Glomerular visceral epithelial cell (primary cell): Measurements from ENCODE around the gene RNASEL.

Source experiments
- DNase-seq: peaks from one replicate; pipeline ENCODE4 v3.0.0-alpha.2; 2016; ENCODE audit errors: extremely low spot score

Gene RNASEL

DNA sequence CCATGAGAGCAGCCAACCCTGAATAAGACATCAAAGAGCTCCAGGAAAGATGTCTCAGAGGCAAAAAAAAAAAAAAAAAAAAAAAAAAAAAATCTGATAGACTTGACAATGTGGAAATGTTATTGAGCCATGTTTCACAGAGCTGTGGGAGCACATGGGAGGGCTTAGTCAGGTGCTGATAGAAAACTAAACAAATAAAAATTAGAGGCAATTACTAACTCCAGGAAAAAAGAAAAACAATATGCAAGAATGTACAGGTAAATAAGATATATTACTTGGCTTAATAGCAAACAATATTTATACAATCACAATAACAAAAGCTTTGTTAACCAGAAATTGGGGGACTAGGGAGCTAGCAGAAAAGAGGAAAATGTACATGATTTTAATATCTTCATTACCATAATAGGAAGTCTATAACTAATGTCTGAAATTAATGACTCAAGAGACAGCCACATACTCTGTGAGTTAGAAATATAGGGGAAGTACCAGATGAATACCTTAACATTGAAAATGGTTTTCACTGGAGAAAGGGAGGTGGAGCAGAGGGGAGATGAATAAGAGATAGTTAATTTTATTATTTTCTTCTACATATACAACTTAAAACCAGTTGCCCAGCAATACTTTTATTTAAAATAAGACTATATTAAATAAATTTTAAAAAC, 32.0 kb upstream of the RNASEL start:
- no peak for DNase-seq

DNA sequence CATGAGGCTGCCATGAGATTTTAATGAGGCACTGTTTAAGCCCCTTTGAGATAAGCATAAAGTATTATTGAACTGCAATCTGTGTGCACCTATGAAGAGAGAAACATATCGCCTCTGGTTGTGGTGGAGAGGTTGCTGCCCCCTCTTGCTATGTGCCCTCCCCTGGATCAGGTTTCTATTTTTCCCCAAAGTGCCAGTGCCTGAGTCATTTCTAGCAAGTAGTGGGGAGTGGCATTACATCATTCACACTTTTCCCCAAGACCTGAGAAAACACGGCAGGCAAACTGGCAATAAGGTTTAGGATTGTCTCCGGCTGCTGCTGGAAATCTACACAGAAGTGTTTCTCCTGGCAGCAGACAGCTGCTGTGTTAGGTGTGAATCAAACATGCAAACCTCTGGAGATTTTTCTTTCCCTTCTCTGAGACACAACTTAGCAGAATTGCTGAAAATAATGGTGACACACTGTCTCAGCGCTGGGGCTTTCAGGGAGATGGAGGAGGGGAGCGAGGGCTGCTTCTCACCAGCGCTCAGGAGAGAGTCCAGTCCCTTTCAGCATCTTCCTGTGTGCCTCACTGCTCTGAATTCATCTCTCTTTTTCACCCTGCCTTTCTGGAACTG, 28.8 kb upstream of the RNASEL start:
- peak; percentile 48 for DNase-seq

DNA sequence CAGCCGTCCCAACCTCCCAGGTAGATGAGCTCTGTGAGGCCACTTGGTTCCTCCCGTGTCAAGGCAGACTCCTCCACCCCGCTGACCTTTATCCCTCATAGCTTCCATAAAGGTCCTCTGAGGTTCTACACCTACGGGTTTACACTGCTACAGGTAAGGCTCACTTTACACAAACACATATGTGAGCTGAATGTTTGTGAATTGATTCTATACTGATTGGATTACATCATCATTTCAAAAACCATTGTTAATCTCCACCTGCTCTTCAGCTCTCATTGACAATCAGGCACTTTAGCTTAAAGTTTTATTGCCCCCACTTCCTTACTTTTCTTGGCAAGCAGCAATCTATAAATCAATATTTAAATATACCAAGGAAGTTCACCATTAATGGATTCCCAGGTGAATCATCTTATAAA, 28.0 kb upstream of the RNASEL start:
- no peak for DNase-seq

DNA sequence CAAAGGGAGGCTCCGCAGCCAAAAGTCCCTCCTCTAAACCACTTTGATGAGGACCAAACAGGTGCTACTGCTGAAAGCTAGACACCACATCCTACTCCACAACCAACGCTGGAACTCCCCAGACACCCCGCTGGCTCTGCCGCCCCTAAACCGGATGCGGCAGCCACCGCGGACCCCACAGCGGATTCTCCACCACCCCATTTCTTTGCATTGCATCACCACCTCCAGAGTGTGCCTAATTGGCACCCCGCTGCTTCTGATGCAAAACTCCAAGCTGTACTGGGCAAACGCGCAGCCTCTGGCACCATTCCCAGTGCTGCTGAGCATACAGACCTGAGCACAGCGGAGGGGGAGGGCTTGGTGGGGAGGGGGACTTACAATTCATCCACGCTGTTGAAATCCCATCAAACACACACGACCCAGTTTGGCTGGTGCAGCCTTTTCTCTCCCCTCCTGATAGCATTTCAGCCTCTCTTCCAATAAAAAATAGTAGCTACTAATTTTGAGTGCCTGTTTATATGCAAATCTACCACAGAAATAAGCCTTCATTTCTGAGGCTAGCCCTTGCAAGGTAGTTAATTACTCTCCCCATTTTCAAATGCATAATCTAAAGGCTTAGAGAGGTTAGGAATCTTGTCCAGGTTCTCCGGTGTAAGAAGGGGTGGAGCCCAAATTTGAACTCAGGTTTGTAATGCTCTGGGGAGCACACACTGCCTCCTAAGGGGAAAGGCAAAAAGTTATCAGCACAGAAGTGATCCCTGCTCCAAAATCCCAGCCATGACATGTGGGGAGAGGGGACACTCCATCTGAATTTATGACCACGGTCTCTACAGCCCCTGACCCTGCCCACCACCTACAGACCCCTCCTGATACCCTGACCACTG, 27.3 kb upstream of the RNASEL start:
- no peak for DNase-seq

DNA sequence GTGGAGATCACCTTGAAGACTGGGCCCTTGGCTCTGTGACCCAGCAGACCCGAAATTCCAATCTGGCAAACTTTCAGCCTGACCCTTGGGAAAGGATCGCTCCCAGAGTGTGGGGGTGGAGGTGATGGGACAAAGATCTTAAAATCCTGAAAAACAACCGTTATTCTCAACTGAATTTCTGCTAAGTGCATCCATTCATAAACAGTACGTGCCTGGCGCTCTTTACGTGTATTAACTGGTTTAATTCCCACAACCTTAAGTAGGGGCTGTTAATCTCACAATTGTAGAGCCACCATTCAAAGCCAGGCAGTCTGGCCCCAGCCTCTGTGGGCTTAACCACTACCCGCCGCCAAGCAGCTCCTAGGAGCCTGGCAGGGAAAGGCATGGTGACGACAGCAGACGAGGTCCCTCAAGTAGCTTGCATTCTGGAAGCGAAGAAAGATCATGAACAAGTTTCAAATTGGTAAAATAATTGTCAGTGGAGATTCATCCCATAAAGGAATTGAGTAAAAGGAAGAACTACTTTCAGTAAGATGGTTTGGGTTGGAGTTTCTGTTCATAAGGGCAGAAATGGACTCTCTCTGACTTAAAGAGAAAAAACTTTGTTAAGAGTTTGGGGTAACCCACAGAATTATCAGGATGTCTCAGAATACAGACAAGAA, 26.5 kb upstream of the RNASEL start:
- DNase-seq, result no peak

DNA sequence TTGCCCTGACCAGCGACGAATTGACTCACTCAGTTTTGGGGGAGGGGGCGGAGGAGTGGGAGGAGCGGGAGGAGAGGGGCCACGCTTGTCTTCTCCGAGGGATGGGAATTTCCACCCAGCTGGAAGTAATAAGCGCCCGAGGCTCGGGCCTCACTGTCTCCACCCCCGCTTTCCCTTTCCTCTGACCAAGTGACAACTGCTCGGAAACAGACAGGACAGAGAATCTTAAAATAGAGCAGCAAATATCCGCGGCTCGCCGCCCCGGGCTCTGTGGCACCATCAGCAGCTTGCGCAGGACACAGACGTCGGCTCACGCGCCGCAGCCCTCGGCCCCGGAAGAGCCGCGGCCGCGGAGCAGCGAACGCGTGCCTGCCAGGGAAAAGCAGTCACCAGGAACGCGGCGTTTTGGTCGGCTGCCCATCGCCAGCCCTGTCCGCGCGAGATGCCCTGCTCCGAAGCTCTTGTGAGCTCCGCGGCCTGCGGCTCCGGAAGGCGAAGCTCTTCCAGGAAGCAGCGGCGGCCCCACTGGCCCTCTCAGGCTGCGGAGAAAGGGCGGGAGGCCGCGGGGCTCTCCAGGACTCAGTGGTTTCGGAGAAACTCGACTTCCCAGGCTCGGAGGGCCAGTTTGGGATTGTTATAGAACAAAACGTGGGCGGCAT, 25.9 kb upstream of the RNASEL start:
- peak; percentile 78 for DNase-seq

DNA sequence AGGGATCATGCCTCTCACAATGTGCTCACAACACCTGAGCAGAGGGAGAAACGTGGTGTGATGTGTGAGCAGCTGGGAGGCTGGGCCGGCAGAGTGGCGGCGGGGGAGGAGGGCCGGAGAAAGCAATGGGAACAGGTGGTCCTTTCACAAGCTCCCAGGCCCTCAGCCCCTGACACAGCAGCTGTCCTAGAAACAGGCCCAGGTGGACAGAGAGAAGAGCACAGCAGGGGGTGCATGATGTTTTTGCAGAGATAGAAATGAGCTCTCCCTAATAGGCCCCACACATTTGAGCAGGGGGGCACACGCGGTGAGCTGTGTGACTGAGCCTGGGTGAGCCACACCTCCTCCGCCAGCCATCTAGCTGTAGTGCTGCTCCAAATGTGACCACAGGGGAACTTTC, 22.7 kb upstream of the RNASEL start:
- DNase-seq, result no peak

DNA sequence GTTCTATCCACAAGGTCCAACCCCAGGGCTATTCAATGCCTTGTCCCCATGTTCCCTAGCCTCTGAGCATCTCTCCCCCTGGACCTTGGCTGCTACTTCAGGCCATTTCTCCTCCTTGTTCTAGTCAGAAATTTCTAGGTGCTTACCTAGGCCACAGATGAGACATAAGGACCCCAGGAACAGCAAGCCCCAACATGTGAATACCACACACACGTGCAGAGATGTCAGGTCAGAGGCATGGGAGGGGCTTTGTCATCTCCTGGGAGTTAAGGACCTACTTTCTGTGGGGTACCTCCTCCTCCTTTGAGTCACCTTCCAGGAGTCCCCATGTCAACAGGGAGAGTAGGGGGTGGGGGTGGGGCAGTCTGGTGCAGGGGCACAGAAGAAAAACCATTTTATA, 22.3 kb upstream of the RNASEL start:
- DNase-seq, result no peak

DNA sequence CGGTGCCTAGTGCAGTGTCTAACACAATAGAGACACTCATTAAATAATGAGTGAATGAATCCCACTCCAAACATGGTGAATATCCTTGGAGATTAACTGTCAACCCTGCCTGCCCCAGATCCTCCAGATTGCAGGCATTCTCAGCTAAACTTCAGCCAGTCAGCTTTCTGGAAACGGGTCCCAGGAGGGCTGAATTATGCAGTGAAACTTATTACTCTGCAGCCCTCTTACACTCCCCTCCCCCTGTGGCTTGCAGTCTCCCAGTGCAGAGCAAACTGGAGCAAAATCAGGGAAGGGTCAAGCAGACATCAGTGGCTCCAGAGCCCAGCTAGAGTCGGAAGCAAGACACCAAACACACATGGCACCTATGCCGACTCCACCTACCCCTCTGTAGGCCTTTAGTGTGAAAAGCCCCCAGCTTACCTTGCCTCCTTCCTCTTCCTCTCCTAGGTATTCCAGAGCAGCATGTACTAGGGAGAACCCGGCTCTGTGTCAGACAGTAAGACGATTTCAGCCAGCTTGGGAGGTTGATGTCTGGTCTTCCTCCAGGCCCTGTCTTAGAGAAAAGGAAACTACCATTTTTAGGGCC, 21.6 kb upstream of the RNASEL start:
- no peak for DNase-seq

DNA sequence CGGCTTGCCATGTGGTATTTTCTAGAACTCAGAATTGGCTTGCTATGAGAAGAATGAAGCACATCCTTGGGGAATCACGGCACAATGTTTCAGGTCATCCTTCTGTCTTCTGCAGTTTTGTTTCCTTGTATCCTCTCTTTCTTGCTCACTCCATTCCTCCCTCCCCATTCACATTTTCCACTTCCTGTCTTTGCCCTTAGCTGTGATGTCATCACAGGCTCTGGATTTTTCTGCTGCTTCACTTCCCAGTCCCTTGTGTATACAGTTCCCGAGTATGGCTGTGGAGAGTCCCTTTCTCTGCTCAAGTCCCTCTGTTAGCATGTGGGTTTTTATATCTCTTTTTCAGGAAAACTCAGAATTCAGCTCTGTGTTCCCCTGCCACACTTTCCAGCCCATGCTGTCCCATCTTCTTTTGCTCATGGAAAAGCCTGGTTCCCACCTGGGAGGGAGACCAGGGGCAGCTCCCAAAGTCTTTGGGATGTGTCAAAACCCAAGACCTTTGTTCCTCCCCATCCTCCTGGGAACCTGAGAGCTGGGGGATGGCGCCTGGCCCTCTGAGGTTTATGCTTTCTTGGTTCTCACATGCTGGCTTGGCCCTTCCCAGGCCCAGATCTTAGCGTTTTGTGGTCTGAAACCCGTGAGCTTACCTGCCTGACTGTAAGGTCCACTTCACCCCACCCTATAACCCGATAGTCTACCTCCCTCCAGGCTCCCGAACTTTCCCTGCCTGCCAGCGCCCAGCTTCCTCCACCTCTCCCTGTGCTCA, 20.0 kb upstream of the RNASEL start:
- no peak for DNase-seq

DNA sequence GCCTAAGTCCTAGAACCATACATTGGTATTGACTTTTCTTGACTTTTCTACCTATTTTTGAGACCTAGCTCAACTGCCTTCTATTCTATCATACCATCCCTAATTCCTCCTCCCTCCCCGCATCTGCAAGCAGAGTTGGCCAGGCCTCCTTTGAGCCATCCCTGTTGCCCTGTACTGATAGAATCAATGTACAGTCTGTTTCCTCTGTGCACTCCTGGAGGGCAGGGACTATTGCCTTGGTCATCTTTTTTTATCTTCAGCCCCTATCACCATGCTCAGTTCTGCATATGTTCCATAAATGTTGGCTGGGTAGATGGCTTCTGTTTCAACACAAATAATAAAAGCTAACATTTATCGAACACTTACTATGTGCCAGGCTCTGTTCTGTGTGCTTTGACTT, 19.2 kb upstream of the RNASEL start:
- no peak for DNase-seq

DNA sequence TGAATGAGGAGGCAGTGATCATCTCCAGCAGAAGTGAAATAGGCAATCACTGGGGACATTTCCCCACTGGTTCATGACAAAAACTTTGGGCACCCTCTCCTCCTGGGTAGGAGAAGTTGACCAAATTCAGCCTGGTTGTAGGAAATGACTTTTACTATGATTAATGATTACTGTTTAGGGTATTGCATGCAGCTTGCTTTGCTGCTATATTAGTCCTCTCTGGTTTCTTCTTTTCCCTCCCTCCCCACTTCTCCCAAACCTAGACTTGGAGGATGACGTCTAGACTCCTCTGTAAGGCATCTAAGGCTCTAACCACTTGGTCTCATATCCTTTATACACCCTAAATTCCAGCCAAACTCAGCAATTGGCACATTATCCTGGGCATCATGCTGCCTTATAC, 18.5 kb upstream of the RNASEL start:
- no peak for DNase-seq

DNA sequence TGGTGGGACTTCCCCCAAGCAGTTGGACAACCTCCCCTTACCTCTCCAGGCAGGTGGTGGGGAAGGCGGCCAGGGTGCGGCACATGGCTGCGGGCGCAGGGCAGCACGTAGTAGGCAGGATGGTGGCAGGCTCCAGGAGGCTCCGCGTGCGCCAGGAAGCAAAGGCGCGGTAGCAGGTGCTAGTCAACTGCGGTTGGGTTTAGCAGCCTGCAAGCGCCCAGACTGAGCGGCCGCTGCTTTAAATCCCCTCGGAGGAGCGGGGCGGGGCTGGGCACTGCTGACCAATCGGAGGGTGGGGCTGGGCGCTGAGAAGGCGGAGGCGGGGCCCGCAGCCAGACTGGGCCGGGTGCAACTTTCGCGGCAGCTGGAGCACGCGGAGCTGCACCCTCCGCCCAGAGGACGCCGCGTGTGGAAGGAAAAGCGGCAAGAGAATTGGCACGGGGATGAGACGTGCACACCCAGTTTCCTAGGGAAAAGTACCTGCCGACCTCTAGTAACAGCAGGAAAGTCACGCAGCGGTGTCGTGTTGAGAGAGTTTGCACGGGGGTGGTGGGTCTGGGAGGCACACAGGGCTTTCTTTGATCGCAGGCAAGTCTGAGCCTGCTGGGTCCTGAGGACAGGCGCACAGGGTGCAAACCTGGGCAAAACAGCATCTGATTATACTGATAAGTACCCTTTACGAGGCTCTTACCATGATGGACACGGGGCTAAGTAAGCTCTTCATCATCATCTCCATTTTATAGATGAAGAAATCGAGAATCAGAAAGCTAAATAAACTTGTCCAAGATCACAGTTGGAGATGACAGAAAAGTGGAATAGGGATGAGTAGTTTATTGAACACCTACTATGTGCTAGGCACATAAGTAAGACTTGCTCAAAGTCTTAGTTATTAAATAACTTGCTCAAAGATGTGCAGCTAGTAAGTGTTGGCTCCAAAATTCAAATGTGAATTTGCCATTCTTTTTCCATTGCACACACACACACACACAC, 15.4 kb upstream of the RNASEL start, which contains the start of gene RGS16:
Gene RGS16, minus strand, starts transcription at position 215 of the 990 bp plus-strand sequence. Its CDS starts 130 bp downstream, at position 85.
- DNase-seq, result peak; percentile 47

DNA sequence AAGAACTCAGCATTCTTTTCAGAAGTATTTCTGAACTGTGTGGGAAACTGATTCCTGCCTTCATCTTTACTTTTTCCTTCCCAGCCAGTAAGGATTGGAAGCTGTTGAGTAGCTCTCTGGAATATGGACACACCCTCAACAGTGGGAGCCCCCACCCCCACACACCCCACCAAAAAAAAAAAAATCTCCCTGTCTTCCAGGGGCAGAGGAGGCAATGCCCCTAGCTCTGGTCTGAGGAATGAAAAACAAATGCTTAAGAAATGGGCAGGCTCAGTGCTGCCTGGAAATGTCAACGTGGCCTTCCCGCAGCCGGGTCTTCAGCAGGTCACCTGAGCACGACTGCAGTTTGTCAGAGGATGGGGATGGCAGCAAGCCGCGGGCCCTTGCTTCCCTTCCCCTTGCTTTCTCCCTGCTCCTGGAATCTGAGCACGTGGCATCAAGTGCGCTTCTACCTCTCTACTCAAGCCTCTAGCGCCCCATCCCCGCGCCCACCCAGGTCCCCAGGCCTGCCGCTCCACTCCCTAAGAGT, 14.7 kb upstream of the RNASEL start:
- DNase-seq, result no peak

DNA sequence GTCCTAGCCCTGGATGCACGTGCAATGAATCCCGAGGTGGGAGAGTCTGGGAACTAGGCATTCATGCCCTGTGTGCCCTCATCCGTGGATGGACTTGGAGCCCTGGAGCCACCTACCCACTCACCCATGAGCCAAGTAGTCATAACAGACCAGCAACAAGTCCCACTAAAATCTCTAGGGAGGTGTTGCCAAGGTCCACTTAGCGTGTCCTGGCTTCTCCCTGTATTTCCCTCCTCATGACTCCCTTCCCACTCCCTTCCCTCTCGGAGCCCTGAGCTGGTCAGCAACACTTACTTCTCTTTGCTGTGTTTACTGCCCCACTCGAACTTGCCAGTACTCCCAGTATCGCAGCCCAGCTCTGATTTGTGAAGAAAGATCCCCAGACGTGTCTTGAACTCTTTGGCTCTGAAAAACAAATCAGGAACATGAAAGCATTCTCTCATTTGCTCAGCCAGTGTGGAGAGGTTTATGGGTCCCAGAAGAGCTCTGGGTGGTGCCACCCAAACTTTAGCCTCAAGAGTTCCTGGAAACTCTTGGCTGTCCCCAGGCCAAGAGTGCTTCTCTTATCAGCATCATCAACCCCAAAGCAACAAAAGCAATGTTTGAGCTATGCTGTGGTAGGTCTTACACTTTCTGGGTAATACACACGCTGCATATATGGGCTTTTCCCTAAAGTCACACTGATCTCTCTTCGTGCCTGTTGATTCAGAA, 14.0 kb upstream of the RNASEL start:
- no peak for DNase-seq

DNA sequence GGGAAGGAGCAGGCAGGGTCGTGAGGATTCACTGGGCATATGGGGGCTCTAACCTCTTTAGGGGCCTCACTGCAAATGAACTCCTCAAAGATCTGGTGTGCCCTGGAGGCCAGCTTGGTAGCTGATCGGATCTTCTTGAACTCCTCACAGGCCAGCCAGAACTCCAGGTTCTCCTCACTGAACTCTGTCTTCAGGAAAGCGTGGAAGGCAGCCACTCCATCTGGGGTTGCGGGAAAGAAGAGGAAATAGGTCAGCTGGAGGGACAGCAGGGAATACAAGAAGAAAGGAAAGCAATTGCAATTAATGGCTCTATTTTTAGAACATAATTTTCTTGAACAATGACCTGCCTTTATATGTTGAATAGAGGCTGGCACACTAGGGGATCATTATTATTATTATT, 12.9 kb upstream of the RNASEL start:
- no peak for DNase-seq

DNA sequence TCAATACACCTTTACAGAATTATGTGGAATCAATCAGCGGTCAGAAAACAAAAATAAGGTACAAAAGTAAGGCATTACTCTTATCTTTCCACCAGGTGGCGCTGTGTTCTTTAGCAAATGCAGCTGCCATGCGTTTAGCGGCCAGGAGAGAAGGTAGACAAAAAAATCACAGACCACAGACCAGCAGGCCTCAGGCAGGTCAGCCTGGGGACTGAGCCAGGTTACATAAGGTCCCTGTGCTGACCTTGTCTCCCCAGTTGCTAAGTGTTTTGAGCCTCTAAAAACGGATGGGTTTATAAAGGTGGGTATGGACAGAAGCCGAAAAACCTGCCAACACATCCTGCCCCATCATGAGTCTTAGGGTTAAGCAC, 12.3 kb upstream of the RNASEL start:
- peak; percentile 70 for DNase-seq

DNA sequence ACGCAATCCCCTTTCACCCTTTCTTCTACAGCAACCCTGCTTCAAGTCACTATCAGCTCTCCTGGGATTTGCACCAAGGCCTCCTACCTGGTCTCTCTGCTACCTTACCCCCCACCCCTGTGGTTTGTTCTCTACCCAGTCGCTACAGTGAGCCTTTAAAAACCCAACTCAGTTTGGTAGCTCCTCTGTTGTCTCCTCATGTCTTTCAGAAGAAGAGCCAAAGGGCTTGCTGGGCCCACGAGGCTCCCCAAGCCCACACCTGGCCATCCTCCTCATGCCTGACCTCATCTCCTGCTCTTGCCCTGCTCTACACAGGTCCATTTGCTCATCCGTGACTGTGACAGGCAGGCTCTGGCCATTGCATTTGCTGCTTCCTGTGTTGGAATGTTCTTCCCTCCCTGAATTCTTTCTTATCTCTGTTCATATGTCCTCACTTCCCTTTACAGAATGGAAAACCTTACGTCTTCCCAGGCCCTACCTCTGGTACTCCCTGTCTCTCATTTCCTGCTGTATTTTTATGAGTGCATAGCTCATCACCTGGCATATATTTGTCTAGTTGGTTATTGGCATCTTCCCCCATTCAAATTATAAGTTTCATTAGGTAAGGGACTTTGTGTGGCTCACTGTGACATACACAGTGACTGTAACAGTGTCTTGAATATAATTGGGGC, 11.8 kb upstream of the RNASEL start:
- DNase-seq, result no peak
